ENCODE data around the gene STRIT1. TPM values are rescaled to one million over a fixed set of nuclear protein-coding genes. Genes with fewer than 3 reads are reported as not detected.

Gene STRIT1
- total RNA-seq, 2 donors from 2014 or later: not detected

DNA sequence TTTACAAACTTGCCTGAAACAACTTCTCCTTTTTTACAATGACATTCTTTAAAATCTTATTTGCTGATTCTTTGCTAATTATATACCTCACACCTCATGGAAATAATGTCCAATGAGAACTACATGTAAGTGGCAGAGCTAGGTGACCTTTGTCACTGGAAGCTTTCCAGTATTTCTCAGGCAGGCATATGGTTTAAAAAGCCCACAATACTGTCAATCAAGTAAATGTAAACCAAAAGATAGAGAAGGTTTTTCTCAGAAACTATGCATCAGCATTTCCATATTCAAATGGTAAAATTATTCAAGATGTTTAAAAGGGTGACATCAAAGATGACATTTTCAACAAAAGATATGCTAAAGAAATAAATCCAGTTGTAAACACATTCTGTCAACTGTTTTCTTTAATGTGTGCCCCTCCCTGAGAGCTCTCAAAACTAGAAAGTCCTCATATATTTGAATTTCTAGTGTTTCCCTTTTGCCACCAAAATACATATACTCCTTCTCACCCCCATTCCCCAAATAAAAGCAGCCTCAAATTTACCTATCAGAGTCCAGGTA is 10.1 kb upstream of the STRIT1 start:
- no peaks in the 10 kb centered on the region for H3K4me1 ChIP-seq
- DNase-seq: no peak
- no peak for ATAC-seq
- no peaks in the 10 kb centered on the region for H3K9me3 ChIP-seq
- intact Hi-C loops (cut with DNase I): no loop called here
- H3K36me3 ChIP-seq (replicated peaks in 1 of 2; ENCODE audit: insufficient read depth in 1 of 2, low read depth in 2 of 2): no peaks in the 10 kb centered on the region
- no peaks in the 10 kb centered on the region for H3K27me3 ChIP-seq
- no peak overlapping the region for H3K27ac ChIP-seq
- no peak for TF ChIP-seq POLR2A (IDR thresholded peaks at IDR 0.05)
- TF ChIP-seq, protein P1, sequence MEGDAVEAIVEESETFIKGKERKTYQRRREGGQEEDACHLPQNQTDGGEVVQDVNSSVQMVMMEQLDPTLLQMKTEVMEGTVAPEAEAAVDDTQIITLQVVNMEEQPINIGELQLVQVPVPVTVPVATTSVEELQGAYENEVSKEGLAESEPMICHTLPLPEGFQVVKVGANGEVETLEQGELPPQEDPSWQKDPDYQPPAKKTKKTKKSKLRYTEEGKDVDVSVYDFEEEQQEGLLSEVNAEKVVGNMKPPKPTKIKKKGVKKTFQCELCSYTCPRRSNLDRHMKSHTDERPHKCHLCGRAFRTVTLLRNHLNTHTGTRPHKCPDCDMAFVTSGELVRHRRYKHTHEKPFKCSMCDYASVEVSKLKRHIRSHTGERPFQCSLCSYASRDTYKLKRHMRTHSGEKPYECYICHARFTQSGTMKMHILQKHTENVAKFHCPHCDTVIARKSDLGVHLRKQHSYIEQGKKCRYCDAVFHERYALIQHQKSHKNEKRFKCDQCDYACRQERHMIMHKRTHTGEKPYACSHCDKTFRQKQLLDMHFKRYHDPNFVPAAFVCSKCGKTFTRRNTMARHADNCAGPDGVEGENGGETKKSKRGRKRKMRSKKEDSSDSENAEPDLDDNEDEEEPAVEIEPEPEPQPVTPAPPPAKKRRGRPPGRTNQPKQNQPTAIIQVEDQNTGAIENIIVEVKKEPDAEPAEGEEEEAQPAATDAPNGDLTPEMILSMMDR (IDR thresholded peaks at IDR 0.05): no peak
- H3K4me3 ChIP-seq: no peak overlapping the region

DNA sequence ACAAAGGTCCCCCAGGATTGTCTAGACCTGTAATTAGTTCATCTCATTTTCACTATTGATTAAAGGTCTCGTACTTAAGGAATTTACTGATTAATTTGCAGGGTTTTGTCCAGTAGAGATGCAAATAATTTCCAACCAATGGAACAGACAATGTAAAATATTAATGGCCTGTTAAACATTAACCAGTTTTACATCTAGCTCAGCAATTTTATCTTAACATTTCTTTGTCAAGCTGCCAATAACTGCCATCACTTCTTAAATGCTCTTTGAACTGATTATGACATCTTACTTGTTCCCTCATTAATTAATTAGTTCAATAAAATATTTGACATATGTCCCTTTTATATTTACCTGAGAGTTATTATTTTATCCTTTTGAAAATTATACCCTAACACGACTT is 9.4 kb upstream of the STRIT1 start:
- WGBS, 2 donors: 12 to 21% methylated on average over 2 of the region's 2 CpGs
- intact Hi-C loops (cut with DNase I): no loop called here
- TF ChIP-seq POLR2A (IDR thresholded peaks at IDR 0.05): no peak
- TF ChIP-seq, protein P1 (IDR thresholded peaks at IDR 0.05): no peak
- Histone ChIP-seq H3K4me3 (no peak overlapping the region), H3K27ac (no peak overlapping the region), H3K36me3 (replicated peaks in 1 of 2; ENCODE audit: insufficient read depth in 1 of 2, low read depth in 2 of 2) (no peaks in the 10 kb centered on the region), H3K9me3 (no peaks in the 10 kb centered on the region), H3K27me3 (no peaks in the 10 kb centered on the region), H3K4me1 (no peaks in the 10 kb centered on the region)
- no peak for ATAC-seq
- no peak for DNase-seq

DNA sequence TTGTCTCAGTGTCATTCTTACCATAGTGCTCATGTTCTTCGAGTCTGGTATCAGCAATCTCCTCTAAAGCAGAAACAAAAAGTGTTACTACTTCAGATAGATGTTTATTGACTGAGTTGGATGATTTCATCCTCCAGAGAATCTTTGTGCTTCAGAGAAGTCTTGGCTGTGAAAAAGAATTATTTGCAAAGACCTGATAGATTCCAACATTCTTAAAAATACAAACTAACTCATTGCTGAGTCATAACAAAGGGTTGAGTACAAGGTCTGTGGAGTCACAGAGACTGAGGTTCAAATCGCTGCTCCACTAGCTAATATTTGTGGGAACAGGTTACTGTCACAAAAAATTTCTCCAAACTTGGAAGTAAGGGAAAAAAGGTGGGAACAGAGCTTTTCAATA is 9.0 kb upstream of the STRIT1 start:
- WGBS, 2 donors: 57 to 61% methylated on average over 2 of the region's 2 CpGs
- Histone ChIP-seq H3K4me1 (no peaks in the 10 kb centered on the region), H3K4me3 (no peak overlapping the region), H3K27me3 (no peaks in the 10 kb centered on the region), H3K36me3 (replicated peaks in 1 of 2; ENCODE audit: insufficient read depth in 1 of 2, low read depth in 2 of 2) (no peaks in the 10 kb centered on the region), H3K9me3 (no peaks in the 10 kb centered on the region), H3K27ac (no peak overlapping the region)
- intact Hi-C loops (cut with DNase I): no loop called here
- no peak for DNase-seq
- no peak for ATAC-seq
- TF ChIP-seq, protein P1 (IDR thresholded peaks at IDR 0.05): no peak
- no peak for TF ChIP-seq POLR2A (IDR thresholded peaks at IDR 0.05)

DNA sequence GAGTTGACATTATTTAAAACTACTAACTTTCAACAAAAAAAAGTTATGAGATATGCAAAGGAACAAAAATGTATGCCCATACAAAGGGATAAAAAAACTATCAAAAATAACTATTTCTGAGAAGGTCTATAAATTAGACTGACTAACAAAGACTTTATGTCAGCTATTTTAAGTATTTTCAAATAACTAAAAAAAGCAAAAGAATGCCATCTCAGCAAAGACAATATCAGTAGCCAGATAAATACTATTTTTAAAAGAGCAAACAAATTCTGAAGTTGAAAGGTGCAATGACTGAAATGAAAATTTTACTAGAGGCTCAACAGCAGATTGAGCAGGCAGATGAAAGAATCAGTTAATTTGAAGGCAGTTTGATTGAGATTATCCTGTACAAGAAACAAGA is 3.6 kb upstream of the STRIT1 start:
- no peaks in the 10 kb centered on the region for H3K9me3 ChIP-seq
- intact Hi-C loops (cut with DNase I): no loop called here
- TF ChIP-seq, protein P1 (IDR thresholded peaks at IDR 0.05): no peak
- TF ChIP-seq POLR2A (IDR thresholded peaks at IDR 0.05): no peak
- no peak for DNase-seq
- no peaks in the 10 kb centered on the region for H3K36me3 ChIP-seq (replicated peaks in 1 of 2; ENCODE audit: insufficient read depth in 1 of 2, low read depth in 2 of 2)
- no peaks in the 10 kb centered on the region for H3K27me3 ChIP-seq
- no peak overlapping the region for H3K4me3 ChIP-seq
- H3K27ac ChIP-seq: no peak overlapping the region
- no peaks in the 10 kb centered on the region for H3K4me1 ChIP-seq
- no peak for ATAC-seq

DNA sequence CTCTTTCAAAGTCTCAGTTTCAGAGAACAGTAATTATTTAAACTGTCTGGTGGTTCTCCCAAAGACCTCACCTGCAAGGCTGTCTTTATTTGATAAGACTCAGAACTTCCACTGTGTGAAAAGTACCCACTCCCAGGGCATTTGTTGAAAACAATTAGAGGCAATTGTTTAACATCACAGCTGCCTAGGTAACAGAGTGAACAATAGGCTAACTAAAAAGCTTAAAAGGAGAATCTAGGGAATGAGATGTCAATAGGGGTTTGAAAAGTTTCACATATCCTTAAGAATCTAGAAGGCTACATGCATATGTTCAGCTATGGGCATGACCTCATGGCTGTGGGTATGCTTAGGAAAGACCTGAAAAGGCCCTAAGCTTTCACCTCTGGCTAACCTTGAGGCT is 2.9 kb upstream of the STRIT1 start:
- DNase-seq (no peak), ATAC-seq (no peak)
- Histone ChIP-seq H3K36me3 (replicated peaks in 1 of 2; ENCODE audit: insufficient read depth in 1 of 2, low read depth in 2 of 2) (no peaks in the 10 kb centered on the region), H3K4me1 (no peaks in the 10 kb centered on the region), H3K27me3 (no peaks in the 10 kb centered on the region), H3K27ac (no peak overlapping the region), H3K4me3 (no peak overlapping the region), H3K9me3 (no peaks in the 10 kb centered on the region)
- intact Hi-C loops (cut with DNase I): no loop called here
- no peak for TF ChIP-seq POLR2A (IDR thresholded peaks at IDR 0.05)
- TF ChIP-seq, protein P1 (IDR thresholded peaks at IDR 0.05): no peak

Data from body of pancreas (tissue), 4 donors.